Neural cell (in vitro differentiated cells): ENCODE results near the gene CST4.

ENCODE experiments used
- CTCF ChIP-seq: fragments of 450-650 bp; IDR thresholded peaks from 2 replicates; pipeline ENCODE4 v1.5.1; 2014; ENCODE audit warnings: antibody characterized with exemption, mild to moderate bottlenecking, moderate library complexity; ENCODE audit not compliant: poor library complexity, severe bottlenecking
- EZH2 ChIP-seq: fragments of 200-600, 300-800 bp; shearing (Covaris generic), sonication (generic); IDR thresholded peaks from 2 replicates; pipeline ENCODE4 v1.6.1; 2014; ENCODE audit warnings: antibody characterized with exemption, low read length, borderline replicate concordance, mild to moderate bottlenecking; ENCODE audit not compliant: insufficient read depth, poor library complexity, severe bottlenecking
- POLR2AphosphoS5 ChIP-seq: IDR thresholded peaks from 2 replicates; pipeline ENCODE4 v1.6.1; 2012
- RAD21 ChIP-seq: fragments of 450-650 bp; conservative IDR thresholded peaks from 2 replicates; pipeline ENCODE4 v1.6.1; 2014; ENCODE audit warnings: antibody characterized with exemption, mild to moderate bottlenecking, moderate library complexity
- TF ChIP-seq, protein P1 (sequence below): IDR thresholded peaks from 2 replicates; pipeline ENCODE4 v1.6.1; 2012; ENCODE audit warnings: borderline replicate concordance

GRCh38 chr20:23683807-23684206, 5.0 kb downstream of the CST4 start:
- TF ChIP-seq POLR2AphosphoS5 (no peak), CTCF (no peak), EZH2 (no peak), RAD21 (no peak)
- TF ChIP-seq, protein P1, sequence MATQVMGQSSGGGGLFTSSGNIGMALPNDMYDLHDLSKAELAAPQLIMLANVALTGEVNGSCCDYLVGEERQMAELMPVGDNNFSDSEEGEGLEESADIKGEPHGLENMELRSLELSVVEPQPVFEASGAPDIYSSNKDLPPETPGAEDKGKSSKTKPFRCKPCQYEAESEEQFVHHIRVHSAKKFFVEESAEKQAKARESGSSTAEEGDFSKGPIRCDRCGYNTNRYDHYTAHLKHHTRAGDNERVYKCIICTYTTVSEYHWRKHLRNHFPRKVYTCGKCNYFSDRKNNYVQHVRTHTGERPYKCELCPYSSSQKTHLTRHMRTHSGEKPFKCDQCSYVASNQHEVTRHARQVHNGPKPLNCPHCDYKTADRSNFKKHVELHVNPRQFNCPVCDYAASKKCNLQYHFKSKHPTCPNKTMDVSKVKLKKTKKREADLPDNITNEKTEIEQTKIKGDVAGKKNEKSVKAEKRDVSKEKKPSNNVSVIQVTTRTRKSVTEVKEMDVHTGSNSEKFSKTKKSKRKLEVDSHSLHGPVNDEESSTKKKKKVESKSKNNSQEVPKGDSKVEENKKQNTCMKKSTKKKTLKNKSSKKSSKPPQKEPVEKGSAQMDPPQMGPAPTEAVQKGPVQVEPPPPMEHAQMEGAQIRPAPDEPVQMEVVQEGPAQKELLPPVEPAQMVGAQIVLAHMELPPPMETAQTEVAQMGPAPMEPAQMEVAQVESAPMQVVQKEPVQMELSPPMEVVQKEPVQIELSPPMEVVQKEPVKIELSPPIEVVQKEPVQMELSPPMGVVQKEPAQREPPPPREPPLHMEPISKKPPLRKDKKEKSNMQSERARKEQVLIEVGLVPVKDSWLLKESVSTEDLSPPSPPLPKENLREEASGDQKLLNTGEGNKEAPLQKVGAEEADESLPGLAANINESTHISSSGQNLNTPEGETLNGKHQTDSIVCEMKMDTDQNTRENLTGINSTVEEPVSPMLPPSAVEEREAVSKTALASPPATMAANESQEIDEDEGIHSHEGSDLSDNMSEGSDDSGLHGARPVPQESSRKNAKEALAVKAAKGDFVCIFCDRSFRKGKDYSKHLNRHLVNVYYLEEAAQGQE = no peak
